Mesendoderm (in vitro differentiated cells): ENCODE measurements around the gene DRD1.

Experiments used
- DNase-seq: peaks from one replicate; pipeline ENCODE4 v3.0.0; 2013
- H2AK5ac ChIP-seq: 2 replicates; pipeline ENCODE4 v1.6.1; 2013; ENCODE audit warnings: low read length, inconsistent platforms
- H2BK120ac ChIP-seq: 2 replicates; pipeline ENCODE4 v1.6.1; 2013; ENCODE audit warnings: low read depth, mild to moderate bottlenecking, low read length, moderate library complexity, mixed read lengths
- H2BK15ac ChIP-seq: replicated peaks from 2 replicates; pipeline ENCODE4 v1.6.1; 2013; ENCODE audit warnings: low read depth, mild to moderate bottlenecking, moderate library complexity
- H2BK5ac ChIP-seq: 2 replicates; pipeline ENCODE4 v1.6.1; 2013; ENCODE audit warnings: low read length, inconsistent platforms
- H3K18ac ChIP-seq: 2 replicates; pipeline ENCODE4 v1.6.1; 2013; ENCODE audit warnings: mild to moderate bottlenecking, low read length, mixed read lengths
- H3K23ac ChIP-seq: one replicate; pipeline ENCODE4 v1.6.1; 2013; ENCODE audit warnings: low read length
- H3K27ac ChIP-seq: 2 replicates; pipeline ENCODE4 v1.5.1; 2013; ENCODE audit warnings: low read depth, mild to moderate bottlenecking, inconsistent platforms, low read length, moderate library complexity
- H3K27me3 ChIP-seq: 2 replicates; pipeline ENCODE4 v1.6.1; 2013; ENCODE audit warnings: low read length, control low read depth, mild to moderate bottlenecking, inconsistent platforms; ENCODE audit not compliant: insufficient read depth, poor library complexity
- H3K36me3 ChIP-seq: 2 replicates; pipeline ENCODE4 v1.6.1; 2013; ENCODE audit warnings: low read length, inconsistent platforms; ENCODE audit not compliant: control insufficient read depth, insufficient read depth
- H3K4ac ChIP-seq: one replicate; pipeline ENCODE4 v1.6.1; 2013; ENCODE audit warnings: low read depth, mild to moderate bottlenecking, low read length, moderate library complexity
- H3K4me1 ChIP-seq: 2 replicates; pipeline ENCODE4 v1.6.1; 2013; ENCODE audit warnings: low read depth, low read length, inconsistent platforms; ENCODE audit not compliant: control insufficient read depth
- H3K4me2 ChIP-seq: 2 replicates; pipeline ENCODE4 v1.6.1; 2013; ENCODE audit warnings: low read length
- H3K4me3 ChIP-seq: 2 replicates; pipeline ENCODE4 v1.5.1; 2013; ENCODE audit warnings: mild to moderate bottlenecking, low read length
- H3K56ac ChIP-seq: one replicate; pipeline ENCODE4 v1.6.1; 2013; ENCODE audit warnings: low read length
- H3K79me1 ChIP-seq: 2 replicates; pipeline ENCODE4 v1.6.1; 2013; ENCODE audit warnings: low read length, inconsistent platforms
- H3K79me2 ChIP-seq: 2 replicates; pipeline ENCODE4 v1.6.1; 2013; ENCODE audit warnings: mild to moderate bottlenecking, low read length; ENCODE audit not compliant: control insufficient read depth, insufficient read depth
- H3K9ac ChIP-seq: 2 replicates; pipeline ENCODE4 v1.6.1; 2013; ENCODE audit warnings: low read length, inconsistent platforms
- H4K5ac ChIP-seq: one replicate; pipeline ENCODE4 v1.6.1; 2013; ENCODE audit warnings: low read length
- H4K8ac ChIP-seq: one replicate; pipeline ENCODE4 v1.6.1; 2013; ENCODE audit warnings: low read depth, mild to moderate bottlenecking, control low read depth, low read length, moderate library complexity
- WGBS: extraction: QIAGEN DNeasy Blood & Tissue Kit; methylation state at CpG from one replicate; pipeline ENCODE4 v1.1.7; 2013; ENCODE audit warnings: low lambda C conversion rate, missing lambda C conversion rate; ENCODE audit not compliant: insufficient coverage; ENCODE audit errors: extremely low coverage; 5-methylcytosine and 5-hydroxymethylcytosine counted together

DRD1 gene

DNA sequence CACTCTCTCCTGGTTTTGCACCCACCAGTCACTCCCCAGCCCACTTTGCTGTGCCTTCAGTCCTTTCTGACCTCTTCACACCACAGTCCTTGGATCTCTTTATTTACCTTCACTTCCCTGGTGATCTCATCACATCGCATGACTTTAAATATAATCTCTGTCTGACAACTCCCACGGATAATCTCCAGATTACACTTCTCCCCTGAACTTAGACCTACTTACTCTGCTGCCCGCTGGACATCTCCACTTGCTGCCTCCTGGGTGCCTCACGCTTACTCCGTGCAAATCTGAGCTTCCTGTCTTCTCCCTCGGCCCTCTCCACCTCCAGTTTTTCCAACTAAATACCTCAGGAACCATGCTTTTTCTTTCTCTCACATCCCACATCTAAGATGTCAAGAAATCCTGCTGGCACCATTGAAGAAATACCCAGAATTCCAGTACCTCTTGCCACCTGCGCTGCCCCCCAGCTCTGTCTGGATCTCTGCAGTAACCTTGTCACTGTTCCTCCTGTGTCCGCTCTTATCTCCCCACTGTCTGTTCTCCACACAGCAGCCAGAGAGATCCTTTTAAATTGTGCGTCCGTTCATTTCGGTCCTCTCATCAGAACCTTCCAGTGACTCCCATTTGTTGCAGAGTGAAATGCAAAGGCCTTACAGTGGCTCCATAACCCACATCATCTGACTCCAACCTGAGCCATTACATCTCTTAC lies 43.7 kb upstream of the DRD1 start:
- WGBS = no CpG with 5 or more reads among the region's 11 CpGs
- Histone ChIP-seq H3K79me2 (peaks cover 69% of the 10 kb centered on the region), H3K79me1 (peaks cover 43% of the 10 kb centered on the region), H2AK5ac (no peak overlapping the region), H3K4me3 (no peak overlapping the region), H3K4me2 (no peak overlapping the region), H2BK120ac (no peak overlapping the region), H3K36me3 (peaks cover 1% of the 10 kb centered on the region), H2BK15ac (no peak overlapping the region), H3K9ac (no peak overlapping the region), H3K4ac (no peak overlapping the region), H3K4me1 (no peaks in the 10 kb centered on the region), H3K27ac (no peak overlapping the region), H2BK5ac (no peak overlapping the region), H3K18ac (no peak overlapping the region), H4K8ac (no peak overlapping the region), H3K56ac (no peak overlapping the region), H3K23ac (no peak overlapping the region), H4K5ac (no peak overlapping the region), H3K27me3 (no peaks in the 10 kb centered on the region)
- peak; percentile 28 for DNase-seq

DNA sequence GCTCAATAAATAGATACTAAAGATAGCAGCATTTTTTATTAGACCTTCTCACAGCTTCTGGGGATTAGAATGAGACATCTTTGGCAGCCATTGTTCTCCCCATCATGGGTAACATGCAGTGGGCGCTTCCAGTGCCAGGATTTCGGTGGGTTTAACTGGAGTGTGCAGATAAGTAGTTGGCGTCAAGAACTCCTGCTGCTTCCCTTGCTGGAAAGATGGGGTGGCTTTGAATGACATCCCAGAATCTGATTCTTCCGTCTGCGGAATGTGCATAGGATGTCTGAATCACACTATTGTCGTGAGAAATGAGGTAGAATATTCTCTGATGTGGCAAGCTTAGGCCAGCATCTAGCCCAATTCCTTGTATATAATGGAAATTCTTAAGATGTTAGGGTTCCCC lies 41.6 kb upstream of the DRD1 start:
- Histone ChIP-seq H3K27ac (no peak overlapping the region), H2BK15ac (no peak overlapping the region), H3K4me1 (peaks cover under 1% of the 10 kb centered on the region), H3K4ac (no peak overlapping the region), H3K79me2 (peaks cover 83% of the 10 kb centered on the region), H3K36me3 (peaks cover under 1% of the 10 kb centered on the region), H3K4me2 (no peak overlapping the region), H4K8ac (no peak overlapping the region), H3K9ac (no peak overlapping the region), H3K4me3 (no peak overlapping the region), H3K23ac (no peak overlapping the region), H2BK120ac (no peak overlapping the region), H2AK5ac (no peak overlapping the region), H3K79me1 (peaks cover 44% of the 10 kb centered on the region), H3K18ac (no peak overlapping the region), H2BK5ac (no peak overlapping the region), H3K27me3 (no peaks in the 10 kb centered on the region), H3K56ac (no peak overlapping the region), H4K5ac (no peak overlapping the region)
- no peak for DNase-seq
- no CpG with 5 or more reads among the region's 6 CpGs for WGBS

DNA sequence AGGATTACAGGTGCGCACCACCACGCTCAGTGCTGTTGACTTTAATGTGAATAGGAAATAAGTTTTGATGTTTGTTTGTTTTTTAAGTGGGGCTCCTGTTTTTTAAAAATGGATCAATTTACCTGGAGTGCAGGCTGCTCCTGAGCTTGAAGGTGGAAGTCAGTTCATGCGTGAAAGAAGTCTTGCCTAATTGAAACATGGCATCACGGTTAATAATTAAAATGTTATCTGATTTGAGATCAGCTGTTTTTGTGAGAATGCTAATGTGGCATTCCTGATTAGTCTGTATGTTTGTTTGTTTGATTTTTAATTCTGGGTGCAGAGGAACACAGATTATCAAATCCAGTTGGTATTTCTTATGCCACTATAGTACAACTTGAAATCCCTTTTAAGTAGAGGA lies 40.8 kb upstream of the DRD1 start:
- no peak overlapping the region for H4K8ac ChIP-seq
- no peak overlapping the region for H2AK5ac ChIP-seq
- no peaks in the 10 kb centered on the region for H3K27me3 ChIP-seq
- no peak overlapping the region for H3K4me2 ChIP-seq
- H3K79me2 ChIP-seq = peaks cover 82% of the 10 kb centered on the region
- peaks cover 4% of the 10 kb centered on the region for H3K4me1 ChIP-seq
- H3K4ac ChIP-seq = no peak overlapping the region
- H4K5ac ChIP-seq = no peak overlapping the region
- no peak overlapping the region for H3K4me3 ChIP-seq
- H3K27ac ChIP-seq = no peak overlapping the region
- H3K79me1 ChIP-seq = peaks cover 44% of the 10 kb centered on the region
- H2BK120ac ChIP-seq = no peak overlapping the region
- no peak overlapping the region for H3K56ac ChIP-seq
- H3K18ac ChIP-seq = no peak overlapping the region
- no peak overlapping the region for H2BK5ac ChIP-seq
- WGBS = no CpG with 5 or more reads among the region's 4 CpGs
- no peak overlapping the region for H3K23ac ChIP-seq
- H3K9ac ChIP-seq = no peak overlapping the region
- H3K36me3 ChIP-seq = peaks cover 2% of the 10 kb centered on the region
- DNase-seq = no peak
- no peak overlapping the region for H2BK15ac ChIP-seq

DNA sequence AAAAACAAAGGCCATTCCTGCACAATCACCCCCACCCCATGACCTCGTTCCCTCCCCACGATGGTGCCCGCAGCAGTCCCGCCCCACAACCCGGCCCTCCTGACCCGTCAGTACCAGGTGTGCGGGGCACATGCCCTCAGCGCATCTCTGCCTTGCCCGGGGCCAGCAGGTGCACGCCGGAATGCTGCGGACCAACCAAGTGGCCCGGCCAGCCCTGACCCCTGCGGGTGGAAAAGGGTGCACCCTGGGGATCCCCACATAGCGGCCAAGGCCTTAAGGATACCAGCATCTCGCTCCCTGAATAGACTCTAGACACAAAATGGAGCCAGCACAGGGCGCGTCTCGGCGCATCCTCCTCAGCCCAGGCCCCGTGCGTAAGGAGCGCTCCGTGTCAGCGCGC lies 40.3 kb upstream of the DRD1 start:
- H3K4me3 ChIP-seq = no peak overlapping the region
- H3K23ac ChIP-seq = no peak overlapping the region
- WGBS = no CpG with 5 or more reads among the region's 26 CpGs
- peaks cover 9% of the 10 kb centered on the region for H3K4me1 ChIP-seq
- H2BK120ac ChIP-seq = no peak overlapping the region
- no peaks in the 10 kb centered on the region for H3K27me3 ChIP-seq
- H3K27ac ChIP-seq = no peak overlapping the region
- H3K56ac ChIP-seq = no peak overlapping the region
- no peak overlapping the region for H3K9ac ChIP-seq
- H2BK5ac ChIP-seq = no peak overlapping the region
- no peak overlapping the region for H3K4me2 ChIP-seq
- H3K4ac ChIP-seq = no peak overlapping the region
- no peak overlapping the region for H4K8ac ChIP-seq
- peaks cover 2% of the 10 kb centered on the region for H3K36me3 ChIP-seq
- H3K79me1 ChIP-seq = peaks cover 47% of the 10 kb centered on the region
- H2BK15ac ChIP-seq = no peak overlapping the region
- H3K18ac ChIP-seq = no peak overlapping the region
- DNase-seq = no peak
- peaks cover 82% of the 10 kb centered on the region for H3K79me2 ChIP-seq
- H4K5ac ChIP-seq = no peak overlapping the region
- no peak overlapping the region for H2AK5ac ChIP-seq

DNA sequence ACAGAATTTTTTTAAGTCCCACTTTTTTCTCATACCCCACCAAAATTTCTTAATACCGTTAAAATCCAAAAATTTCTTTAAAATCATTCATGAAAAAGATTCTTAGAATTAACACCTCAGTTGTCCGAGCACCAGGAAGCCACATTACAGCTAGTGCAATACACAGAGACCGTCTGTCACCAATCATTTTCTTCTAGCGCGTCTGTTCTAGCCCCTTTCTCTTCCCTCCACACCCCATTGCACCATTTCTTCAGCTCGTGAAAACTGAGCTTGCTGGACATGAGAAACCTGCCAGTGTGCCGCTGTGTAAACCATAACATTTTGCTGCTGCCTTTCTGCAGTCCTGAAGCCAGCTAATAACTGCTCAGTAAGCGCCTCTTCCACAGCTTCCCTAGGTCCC lies 39.4 kb upstream of the DRD1 start:
- Histone ChIP-seq H3K27ac (no peak overlapping the region), H3K4me1 (peaks cover 10% of the 10 kb centered on the region), H3K79me2 (peaks cover 81% of the 10 kb centered on the region), H3K4ac (no peak overlapping the region), H3K4me3 (no peak overlapping the region), H3K79me1 (peaks cover 46% of the 10 kb centered on the region), H2AK5ac (no peak overlapping the region), H3K18ac (no peak overlapping the region), H3K23ac (no peak overlapping the region), H3K9ac (no peak overlapping the region), H4K5ac (no peak overlapping the region), H3K27me3 (no peaks in the 10 kb centered on the region), H2BK15ac (no peak overlapping the region), H2BK5ac (no peak overlapping the region), H2BK120ac (no peak overlapping the region), H3K36me3 (peaks cover 2% of the 10 kb centered on the region), H4K8ac (no peak overlapping the region), H3K56ac (peak overlapping the region; percentile 22), H3K4me2 (no peak overlapping the region)
- DNase-seq = peak; percentile 59
- 100% methylated on average over 2 of the region's 8 CpGs for WGBS
